SU-DHL-6 (cell line): ENCODE data around the gene SLC44A5.

ENCODE experiments used
- H2AFZ ChIP-seq: fragments of 200-600 bp; sonication (generic); 2 replicates; pipeline ENCODE4 v1.6.1; 2014; ENCODE audit warnings: low read depth, mild to moderate bottlenecking, moderate library complexity, mixed read lengths, antibody characterized with exemption, low read length; ENCODE audit not compliant: severe bottlenecking
- H3F3A ChIP-seq: fragments of 200-600 bp; shearing (Covaris generic); 2 replicates; pipeline ENCODE4 v1.6.0; 2016; ENCODE audit warnings: antibody characterized with exemption, mild to moderate bottlenecking; ENCODE audit not compliant: insufficient read depth
- H3K27ac ChIP-seq: fragments of 200-600 bp; sonication (generic); 2 replicates; pipeline ENCODE4 v1.5.1; 2016; ENCODE audit warnings: low read depth, mild to moderate bottlenecking, low read length, moderate library complexity, mixed read lengths
- H3K27me3 ChIP-seq: fragments of 200-600 bp; sonication (generic), shearing (Covaris generic); 2 replicates; pipeline ENCODE4 v1.6.0; 2014; ENCODE audit warnings: mild to moderate bottlenecking, low read length
- H3K36me3 ChIP-seq: fragments of 200-600 bp; sonication (generic); 2 replicates; pipeline ENCODE4 v1.6.1; 2014; ENCODE audit warnings: mild to moderate bottlenecking, low read length, mixed read lengths
- H3K4me2 ChIP-seq: fragments of 300-600, 200-600 bp; shearing (Covaris generic), sonication (generic); 2 replicates; pipeline ENCODE4 v1.6.0; 2014; ENCODE audit warnings: low read length, low read depth, mild to moderate bottlenecking; ENCODE audit not compliant: poor library complexity, severe bottlenecking
- H3K4me3 ChIP-seq: fragments of 200-600 bp; sonication (generic); 2 replicates; pipeline ENCODE4 v1.5.1; 2014; ENCODE audit warnings: antibody characterized with exemption, low read length, mild to moderate bottlenecking, mixed read lengths; ENCODE audit not compliant: insufficient read depth, poor library complexity, severe bottlenecking
- H3K79me2 ChIP-seq: fragments of 200-600 bp; sonication (generic); 2 replicates; pipeline ENCODE4 v1.6.1; 2014; ENCODE audit warnings: mild to moderate bottlenecking, low read length, moderate library complexity; ENCODE audit not compliant: insufficient read depth
- H3K9ac ChIP-seq: fragments of 200-600 bp; sonication (generic); 2 replicates; pipeline ENCODE4 v1.7.0; 2014; ENCODE audit warnings: mild to moderate bottlenecking, low read length
- H3K9me2 ChIP-seq: fragments of 200-600 bp; sonication (generic); replicated peaks from 2 replicates; pipeline ENCODE4 v1.6.1; 2014; ENCODE audit warnings: low read length; ENCODE audit not compliant: insufficient read depth
- H3K9me3 ChIP-seq: fragments of 200-600 bp; sonication (generic); 2 replicates; pipeline ENCODE4 v1.6.1; 2014; ENCODE audit warnings: low read length, mixed read lengths; ENCODE audit not compliant: insufficient read depth
- H4K20me1 ChIP-seq: fragments of 200-600 bp; sonication (generic); 2 replicates; pipeline ENCODE4 v1.6.1; 2014; ENCODE audit warnings: low read depth, mild to moderate bottlenecking, antibody characterized with exemption, low read length, moderate library complexity, mixed read lengths
- EZH2phosphoT487 ChIP-seq: fragments of 200-600 bp; sonication (generic), shearing (Covaris generic); conservative IDR thresholded peaks from 2 replicates; pipeline ENCODE4 v1.6.1; 2018; ENCODE audit warnings: mild to moderate bottlenecking, antibody characterized with exemption, low read length, moderate library complexity, mixed read lengths
- TF ChIP-seq, protein P1 (sequence below): fragments of 200-600 bp; sonication (generic); IDR thresholded peaks from one replicate; pipeline ENCODE4 v1.5.1; 2017; ENCODE audit warnings: antibody characterized with exemption, mild to moderate bottlenecking, low read length, moderate library complexity; ENCODE audit not compliant: insufficient read depth, poor library complexity, severe bottlenecking

The SLC44A5 gene

GRCh38 chr1:75470448-75470847, 140.5 kb downstream of the SLC44A5 start:
- TF ChIP-seq, protein P1, sequence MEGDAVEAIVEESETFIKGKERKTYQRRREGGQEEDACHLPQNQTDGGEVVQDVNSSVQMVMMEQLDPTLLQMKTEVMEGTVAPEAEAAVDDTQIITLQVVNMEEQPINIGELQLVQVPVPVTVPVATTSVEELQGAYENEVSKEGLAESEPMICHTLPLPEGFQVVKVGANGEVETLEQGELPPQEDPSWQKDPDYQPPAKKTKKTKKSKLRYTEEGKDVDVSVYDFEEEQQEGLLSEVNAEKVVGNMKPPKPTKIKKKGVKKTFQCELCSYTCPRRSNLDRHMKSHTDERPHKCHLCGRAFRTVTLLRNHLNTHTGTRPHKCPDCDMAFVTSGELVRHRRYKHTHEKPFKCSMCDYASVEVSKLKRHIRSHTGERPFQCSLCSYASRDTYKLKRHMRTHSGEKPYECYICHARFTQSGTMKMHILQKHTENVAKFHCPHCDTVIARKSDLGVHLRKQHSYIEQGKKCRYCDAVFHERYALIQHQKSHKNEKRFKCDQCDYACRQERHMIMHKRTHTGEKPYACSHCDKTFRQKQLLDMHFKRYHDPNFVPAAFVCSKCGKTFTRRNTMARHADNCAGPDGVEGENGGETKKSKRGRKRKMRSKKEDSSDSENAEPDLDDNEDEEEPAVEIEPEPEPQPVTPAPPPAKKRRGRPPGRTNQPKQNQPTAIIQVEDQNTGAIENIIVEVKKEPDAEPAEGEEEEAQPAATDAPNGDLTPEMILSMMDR: no peak
- no peak for TF ChIP-seq EZH2phosphoT487
- H3K9me2 ChIP-seq: no peaks in the 10 kb centered on the region
- no peak overlapping the region for H3K4me3 ChIP-seq
- no peak overlapping the region for H3K9ac ChIP-seq
- no peak overlapping the region for H3K27ac ChIP-seq
- no peaks in the 10 kb centered on the region for H4K20me1 ChIP-seq
- no peak overlapping the region for H2AFZ ChIP-seq
- no peaks in the 10 kb centered on the region for H3K9me3 ChIP-seq
- H3F3A ChIP-seq: no peaks in the 10 kb centered on the region
- no peak overlapping the region for H3K4me2 ChIP-seq
- H3K36me3 ChIP-seq: no peaks in the 10 kb centered on the region
- no peaks in the 10 kb centered on the region for H3K79me2 ChIP-seq
- no peaks in the 10 kb centered on the region for H3K27me3 ChIP-seq

- H2AFZ ChIP-seq: no peak overlapping the region
- H3K9ac ChIP-seq: no peak overlapping the region
- no peak overlapping the region for H3K4me3 ChIP-seq
- H3K36me3 ChIP-seq: no peaks in the 10 kb centered on the region
- no peak overlapping the region for H3K4me2 ChIP-seq
- H4K20me1 ChIP-seq: no peaks in the 10 kb centered on the region
- no peaks in the 10 kb centered on the region for H3K9me3 ChIP-seq
- H3K79me2 ChIP-seq: no peaks in the 10 kb centered on the region
- no peak for TF ChIP-seq EZH2phosphoT487
- H3K9me2 ChIP-seq: no peaks in the 10 kb centered on the region
- no peaks in the 10 kb centered on the region for H3K27me3 ChIP-seq
- no peaks in the 10 kb centered on the region for H3F3A ChIP-seq
- no peak overlapping the region for H3K27ac ChIP-seq
These were observed 141.2 kb downstream of the SLC44A5 start for GRCh38 chr1:75469586-75470173.

- Histone ChIP-seq H3K9ac (no peak overlapping the region), H4K20me1 (no peaks in the 10 kb centered on the region), H3K9me3 (no peaks in the 10 kb centered on the region), H3K9me2 (no peaks in the 10 kb centered on the region), H3K4me3 (no peak overlapping the region), H3K27me3 (no peaks in the 10 kb centered on the region), H2AFZ (no peak overlapping the region), H3F3A (no peaks in the 10 kb centered on the region), H3K36me3 (no peaks in the 10 kb centered on the region), H3K27ac (no peak overlapping the region), H3K79me2 (no peaks in the 10 kb centered on the region), H3K4me2 (no peak overlapping the region)
- no peak for TF ChIP-seq EZH2phosphoT487
- TF ChIP-seq, protein P1: no peak
These were observed 149.0 kb downstream of the SLC44A5 start for GRCh38 chr1:75461808-75462325.

DNA sequence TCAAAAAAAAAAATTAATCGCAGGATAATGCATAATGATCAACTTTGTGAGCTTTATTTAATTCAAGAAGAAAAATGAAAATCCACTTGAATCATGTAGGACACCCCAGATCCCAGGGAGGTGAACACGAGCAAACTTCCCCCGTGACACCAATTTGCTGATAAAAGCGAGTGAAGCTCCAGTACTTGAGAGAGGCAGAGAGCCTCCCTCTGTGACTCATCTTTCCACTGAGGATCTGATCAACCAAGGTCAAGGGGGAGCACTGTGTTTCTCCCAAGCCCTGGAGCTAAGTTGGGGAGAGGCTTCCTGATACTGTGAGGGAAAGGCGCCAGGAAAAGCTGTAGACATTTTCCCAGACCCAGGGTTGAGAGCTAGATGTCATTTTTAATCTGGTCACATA, 160.9 kb downstream of the SLC44A5 start:
- Histone ChIP-seq H3K9me3 (no peaks in the 10 kb centered on the region), H3K9me2 (no peaks in the 10 kb centered on the region), H3F3A (no peaks in the 10 kb centered on the region), H3K4me2 (no peak overlapping the region), H3K79me2 (no peaks in the 10 kb centered on the region), H3K36me3 (no peaks in the 10 kb centered on the region), H3K27me3 (no peaks in the 10 kb centered on the region), H4K20me1 (no peaks in the 10 kb centered on the region), H2AFZ (no peak overlapping the region), H3K27ac (no peak overlapping the region), H3K9ac (no peak overlapping the region), H3K4me3 (no peak overlapping the region)
- TF ChIP-seq, protein P1: no peak
- no peak for TF ChIP-seq EZH2phosphoT487
